HL-60 (cell line): ENCODE results near the gene PEX26.

Experiments used
- CTCF ChIP-seq: IDR thresholded peaks from one replicate; pipeline ENCODE4 v1.5.1; 2011; ENCODE audit warnings: low read length, control low read depth, inconsistent platforms; ENCODE audit not compliant: insufficient read depth
- POLR2AphosphoS5 ChIP-seq: IDR thresholded peaks from 2 replicates; pipeline ENCODE4 v1.6.1; 2012; ENCODE audit warnings: low read depth
- REST ChIP-seq: IDR thresholded peaks from 2 replicates; pipeline ENCODE4 v1.6.1; 2012; ENCODE audit warnings: low read depth; ENCODE audit not compliant: insufficient replicate concordance

GRCh38 chr22:18100781-18101180 is 23.0 kb downstream of the PEX26 start:
- no peak for TF ChIP-seq CTCF
- no peak for TF ChIP-seq REST
- no peak for TF ChIP-seq POLR2AphosphoS5
